Measurements from ENCODE around the gene PPP2R3B. TPM values are rescaled to one million over a fixed set of nuclear protein-coding genes. Genes with fewer than 3 reads are reported as not detected.

The PPP2R3B gene
- total and polyA plus RNA-seq, 2 of the 4 experiments (the other 2 are of a cell fraction), result 13.2 to 13.3 TPM

GRCh38 chrX:418927-419729, 32.4 kb upstream of the PPP2R3B start:
- POLR2A ChIA-PET (ENCODE audit: unreplicated experiment), result no interaction called here
- no peak overlapping the region for H2AK9ac ChIP-seq (replicated peaks; ENCODE audit: low read depth, low read length, poor library complexity)
- H2BK5ac ChIP-seq (ENCODE audit: low read depth, low read length, poor library complexity, severe bottlenecking), result no peak overlapping the region
- H3K9me3 ChIP-seq (ENCODE audit: control insufficient read depth, insufficient read depth, low read length), result peaks cover 12% of the 10 kb centered on the region; the same call in 1 of the 2 replicates
- no peaks in the 10 kb centered on the region for H3K9me1 ChIP-seq (ENCODE audit: insufficient read depth, low read length)
- H3K79me1 ChIP-seq (ENCODE audit: low read depth in 1 of 2, low read length in 2 of 2), result no peaks in the 10 kb centered on the region
- no TSS peak for BruUV-seq (replicated peaks)
- no peak for ATAC-seq (ENCODE audit: low read depth)
- no peak overlapping the region for H4K5ac ChIP-seq (ENCODE audit: low read depth, low read length)
- in situ Hi-C loops (cut with MboI; ENCODE audit: low sequenced_read_pairs) (no loop called here), intact Hi-C loops (cut with micrococcal nuclease) (no loop called here), dilution Hi-C loops (cut with HindIII; ENCODE audit: low sequenced_read_pairs, unreplicated experiment) (no loop called here)
- no peak overlapping the region for H2BK15ac ChIP-seq (ENCODE audit: low read depth, low read length)
- no peaks in the 10 kb centered on the region for H4K20me1 ChIP-seq (ENCODE audit: insufficient read depth, low read length)
- no peak overlapping the region for H3K4me3 ChIP-seq (ENCODE audit: insufficient read depth, low read depth, low read length)
- no peaks in the 10 kb centered on the region for H3K36me3 ChIP-seq (ENCODE audit: control insufficient read depth, insufficient read depth, low read length)
- H3K4ac ChIP-seq (ENCODE audit: low read depth, low read length), result no peak overlapping the region
- no peak for TF ChIP-seq ELK1 (IDR thresholded peaks at IDR 0.05; ENCODE audit: borderline replicate concordance, low read depth, low read length)
- no peak for TF ChIP-seq MAFK (IDR thresholded peaks at IDR 0.05; ENCODE audit: low read depth, low read length)
- no peak for TF ChIP-seq RFX5 (IDR thresholded peaks at IDR 0.05; ENCODE audit: low read depth, low read length)
- no peak for TF ChIP-seq FOS (IDR thresholded peaks at IDR 0.05; ENCODE audit: low read depth, low read length)
- TF ChIP-seq RCOR1 (IDR thresholded peaks at IDR 0.05; ENCODE audit: insufficient replicate concordance, low read length), result no peak
- TF ChIP-seq RAD21 (IDR thresholded peaks at IDR 0.05; ENCODE audit: low read length), result no peak
- TF ChIP-seq MXI1 (IDR thresholded peaks at IDR 0.05; ENCODE audit: borderline replicate concordance, low read depth, low read length), result no peak
- no peak for TF ChIP-seq CEBPB (IDR thresholded peaks at IDR 0.05; ENCODE audit: low read depth, low read length)
- no peak for TF ChIP-seq CTCF (conservative IDR thresholded peaks at IDR 0.05; ENCODE audit: low read depth, low read length)
- no peak for TF ChIP-seq POLR2A (IDR thresholded peaks at IDR 0.05; ENCODE audit: low read depth, low read length)
- TF ChIP-seq SMC3 (IDR thresholded peaks at IDR 0.05; ENCODE audit: low read depth, low read length), result no peak
- TF ChIP-seq, protein P1, sequence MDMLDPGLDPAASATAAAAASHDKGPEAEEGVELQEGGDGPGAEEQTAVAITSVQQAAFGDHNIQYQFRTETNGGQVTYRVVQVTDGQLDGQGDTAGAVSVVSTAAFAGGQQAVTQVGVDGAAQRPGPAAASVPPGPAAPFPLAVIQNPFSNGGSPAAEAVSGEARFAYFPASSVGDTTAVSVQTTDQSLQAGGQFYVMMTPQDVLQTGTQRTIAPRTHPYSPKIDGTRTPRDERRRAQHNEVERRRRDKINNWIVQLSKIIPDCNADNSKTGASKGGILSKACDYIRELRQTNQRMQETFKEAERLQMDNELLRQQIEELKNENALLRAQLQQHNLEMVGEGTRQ (IDR thresholded peaks at IDR 0.05; ENCODE audit: low read depth, low read length), result no peak
- TF ChIP-seq NFE2L2 (IDR thresholded peaks at IDR 0.05; ENCODE audit: low read depth, low read length), result no peak
- no peak for TF ChIP-seq CHD1 (IDR thresholded peaks at IDR 0.05; ENCODE audit: low read depth, low read length)
- H3K14ac ChIP-seq (replicated peaks; ENCODE audit: low read depth, low read length), result no peak overlapping the region
- no peak overlapping the region for H3K56ac ChIP-seq (ENCODE audit: extremely low read depth, insufficient read depth, low read length)
- no peak overlapping the region for H3K4me2 ChIP-seq (ENCODE audit: low read depth, low read length)
- H3K18ac ChIP-seq (ENCODE audit: low read depth, low read length), result no peak overlapping the region
- H3K9ac ChIP-seq (ENCODE audit: low read depth, low read length), result no peak overlapping the region
- CTCF ChIA-PET, result no interaction called here
- no peak overlapping the region for H2AK5ac ChIP-seq (ENCODE audit: low read depth, low read length)
- H2BK20ac ChIP-seq (ENCODE audit: low read depth, low read length), result no peak overlapping the region
- H2AFZ ChIP-seq (replicated peaks; ENCODE audit: low read length, poor library complexity), result no peak overlapping the region
- no peaks in the 10 kb centered on the region for H3K4me1 ChIP-seq (ENCODE audit: control insufficient read depth, insufficient read depth, low read length)
- H2BK120ac ChIP-seq (ENCODE audit: low read depth, low read length), result no peak overlapping the region
- no peak overlapping the region for H4K8ac ChIP-seq (ENCODE audit: low read depth in 2 of 2, low read length in 2 of 2)
- H3K27me3 ChIP-seq (ENCODE audit: control insufficient read depth, insufficient read depth, low read length), result no peaks in the 10 kb centered on the region
- WGBS, 2 experiments (ENCODE audit: extremely low coverage in 2 of 2, insufficient read length in 1 of 2), result 90% methylated on average over 34 of the region's 55 CpGs; no CpG with 5 or more reads in 1 of the 2 experiments
- no peak overlapping the region for H3K23ac ChIP-seq (ENCODE audit: low read depth, low read length)
- H4K91ac ChIP-seq (ENCODE audit: insufficient read depth, low read depth, low read length), result no peak overlapping the region
- H3K27ac ChIP-seq (ENCODE audit: insufficient read depth, low read length), result no peak overlapping the region
- no peak for DNase-seq
